SK-N-SH (cell line): ENCODE measurements around the gene SERPINE1. TPM values are rescaled to one million over a fixed set of nuclear protein-coding genes. Genes with fewer than 3 reads are reported as not detected.

Experiments used
- CTCF ChIA-PET: fragments of 300-600, 350-600 bp; formaldehyde crosslinking; extraction: SDS; loops from one replicate; lab custom pipeline; 2021; lab: Yijun Ruan, JAX
- POLR2A ChIA-PET: fragments of 350-600 bp; sonication (Branson Sonifier 250); formaldehyde crosslinking; extraction: SDS; loops from one replicate; lab custom pipeline; 2020; ENCODE audit warnings: antibody characterized with exemption, inconsistent platforms; lab: Yijun Ruan, JAX
- DNase-seq: peaks from one replicate; pipeline ENCODE4 v3.0.0; 2012
- H2AFZ ChIP-seq: fragments of 200-600 bp; sonication (generic); 2 replicates; pipeline ENCODE4 v1.8.1; 2016; ENCODE audit warnings: antibody characterized with exemption, mild to moderate bottlenecking, low read depth
- H3F3A ChIP-seq: fragments of 200-600 bp; sonication (generic); replicated peaks from 2 replicates; pipeline ENCODE3; 2016; ENCODE audit warnings: antibody characterized with exemption, mild to moderate bottlenecking; ENCODE audit not compliant: insufficient read depth
- H3K27ac ChIP-seq, 2 experiments: fragments of 200-500 bp in 1 of 2; fragments of 200-600 bp in 1 of 2; sonication (Bioruptor generic) in 1 of 2; sonication (generic), shearing (Covaris generic) in 1 of 2; 2 replicates each; pipeline versions ENCODE4 v1.5.1 to v1.6.1; 2014 to 2016; ENCODE audit warnings: low read depth in 2 of 2, inconsistent platforms in 1 of 2, low read length in 1 of 2, mild to moderate bottlenecking in 1 of 2, mixed read lengths in 1 of 2
- H3K27me3 ChIP-seq: fragments of 200-600 bp; sonication (generic), shearing (Covaris generic); 2 replicates; pipeline ENCODE4 v1.6.1; 2016; ENCODE audit warnings: mixed run types; ENCODE audit not compliant: insufficient read depth
- H3K36me3 ChIP-seq, 2 experiments: fragments of 200-500 bp in 1 of 2; fragments of 200-600 bp in 1 of 2; sonication (Bioruptor generic) in 1 of 2; sonication (generic) in 1 of 2; replicated peaks in 1 of 2; 2 replicates each; pipeline versions ENCODE3 to v1.5.1; 2014 to 2016; ENCODE audit warnings: low read length in 1 of 2, mild to moderate bottlenecking in 1 of 2; ENCODE audit not compliant: insufficient read depth in 2 of 2, control insufficient read depth in 1 of 2
- H3K4me1 ChIP-seq, 2 experiments: fragments of 200-500 bp in 1 of 2; fragments of 200-600 bp in 1 of 2; sonication (Bioruptor generic) in 1 of 2; sonication (generic), shearing (Covaris generic) in 1 of 2; 2 replicates each; pipeline versions ENCODE4 v1.5.1 to v1.6.1; 2014 to 2016; ENCODE audit warnings: low read depth in 1 of 2, low read length in 1 of 2, mixed run types in 1 of 2; ENCODE audit not compliant: insufficient read depth in 2 of 2, control insufficient read depth in 1 of 2
- H3K4me2 ChIP-seq: fragments of 200-600 bp; sonication (generic), shearing (Covaris generic); 2 replicates; pipeline ENCODE4 v1.6.1; 2017; ENCODE audit warnings: mixed run types
- H3K4me3 ChIP-seq, 2 experiments: fragments of 200-500 bp in 1 of 2; fragments of 200-600 bp in 1 of 2; sonication (Bioruptor generic) in 1 of 2; sonication (generic), shearing (Covaris generic) in 1 of 2; 2 replicates each; pipeline versions ENCODE4 v1.5.1 to v1.8.1; 2014 to 2016; ENCODE audit warnings: low read depth in 2 of 2, inconsistent platforms in 1 of 2, low read length in 1 of 2, mild to moderate bottlenecking in 1 of 2, mixed read lengths in 1 of 2, moderate library complexity in 1 of 2
- H3K79me2 ChIP-seq: fragments of 200-600 bp; sonication (generic); 2 replicates; pipeline ENCODE4 v1.8.1; 2017; ENCODE audit warnings: mild to moderate bottlenecking; ENCODE audit not compliant: insufficient read depth
- H3K9ac ChIP-seq: fragments of 200-600 bp; sonication (generic); 2 replicates; pipeline ENCODE4 v1.6.1; 2017; ENCODE audit warnings: mixed run types
- H3K9me2 ChIP-seq: fragments of 200-600 bp; sonication (generic); 2 replicates; pipeline ENCODE4 v1.6.1; 2017; ENCODE audit warnings: mixed run types
- H3K9me3 ChIP-seq: fragments of 200-600 bp; sonication (generic); 2 replicates; pipeline ENCODE4 v1.6.1; 2017; ENCODE audit warnings: mixed run types, mild to moderate bottlenecking, moderate library complexity
- H4K20me1 ChIP-seq: fragments of 200-600 bp; sonication (generic); 2 replicates; pipeline ENCODE4 v1.6.1; 2017; ENCODE audit warnings: mild to moderate bottlenecking, mixed run types; ENCODE audit not compliant: insufficient read depth
- CHD2 ChIP-seq: fragments of 150-350 bp; IDR thresholded peaks from 2 replicates; pipeline ENCODE4 v1.6.1; 2018; ENCODE audit warnings: low read length; ENCODE audit not compliant: partially characterized antibody
- EP300 ChIP-seq, 2 experiments: IDR thresholded peaks; 2 replicates each; pipeline versions ENCODE4 v1.4.0 to v1.6.1; 2012; ENCODE audit warnings: borderline replicate concordance in 1 of 2, low read depth in 1 of 2, low read length in 1 of 2
- FOSL2 ChIP-seq: IDR thresholded peaks from 2 replicates; pipeline ENCODE4 v1.4.0; 2012; ENCODE audit warnings: low read depth, mild to moderate bottlenecking, moderate library complexity, borderline replicate concordance
- FOXJ3 ChIP-seq: sonication (generic); formaldehyde crosslinking; IDR thresholded peaks from 2 replicates; pipeline ENCODE4 v1.5.1; 2020; ENCODE audit warnings: mild to moderate bottlenecking, missing genetic modification reagents
- FOXM1 ChIP-seq: IDR thresholded peaks from 2 replicates; pipeline ENCODE4 v1.4.0; 2012; ENCODE audit warnings: low read depth, mild to moderate bottlenecking
- GABPA ChIP-seq: IDR thresholded peaks from 2 replicates; pipeline ENCODE4 v1.4.0; 2012; ENCODE audit warnings: low read depth, mild to moderate bottlenecking
- IRF3 ChIP-seq: fragments of 150-350 bp; IDR thresholded peaks from 2 replicates; pipeline ENCODE4 v1.6.1; 2016; ENCODE audit warnings: mild to moderate bottlenecking, low read depth, low read length
- MEF2A ChIP-seq: IDR thresholded peaks from 2 replicates; pipeline ENCODE4 v1.4.0; 2012; ENCODE audit warnings: low read depth, borderline replicate concordance
- RAD21 ChIP-seq: IDR thresholded peaks from 2 replicates; pipeline ENCODE4 v1.6.1; 2012; ENCODE audit warnings: mild to moderate bottlenecking, low read length
- RCOR1 ChIP-seq: fragments of 150-350 bp; IDR thresholded peaks from 2 replicates; pipeline ENCODE4 v1.6.1; 2017; ENCODE audit warnings: antibody characterized with exemption, low read length
- REST ChIP-seq: IDR thresholded peaks from 2 replicates; pipeline ENCODE4 v1.6.1; 2012; ENCODE audit warnings: mild to moderate bottlenecking, low read depth, low read length, moderate library complexity
- RFX5 ChIP-seq: IDR thresholded peaks from 2 replicates; pipeline ENCODE4 v1.6.1; 2012; ENCODE audit warnings: mild to moderate bottlenecking, improper control_type of control experiment, low read length
- SIN3A ChIP-seq: IDR thresholded peaks from 2 replicates; pipeline ENCODE4 v1.6.1; 2012; ENCODE audit warnings: low read depth, mild to moderate bottlenecking, low read length, moderate library complexity, borderline replicate concordance
- TAF1 ChIP-seq: IDR thresholded peaks from 2 replicates; pipeline ENCODE4 v1.6.1; 2012; ENCODE audit warnings: low read depth, mild to moderate bottlenecking, low read length, moderate library complexity, borderline replicate concordance
- TEAD4 ChIP-seq: IDR thresholded peaks from 2 replicates; pipeline ENCODE4 v1.4.0; 2012; ENCODE audit warnings: mild to moderate bottlenecking, borderline replicate concordance; ENCODE audit not compliant: insufficient read depth
- WGBS: methylation state at CpG from one replicate; pipeline ENCODE4 v1.1.6; 2017; ENCODE audit warnings: low lambda C conversion rate; 5-methylcytosine and 5-hydroxymethylcytosine counted together
- polyA plus RNA-seq, 3 experiments: library from polyadenylated mRNA; depleted of rRNA; stranded (reverse); fragments of >200 nt; gene quantifications; 2 replicates each; pipeline ENCODE4 v1.2.3, GENCODE V29; 2012
- TF ChIP-seq, protein P1 (sequence below): IDR thresholded peaks from 2 replicates; pipeline ENCODE4 v1.4.0; 2012; ENCODE audit warnings: low read depth, borderline replicate concordance
- TF ChIP-seq, protein P2 (sequence below): fragments of 200-600 bp; sonication (generic); IDR thresholded peaks from 2 replicates; pipeline ENCODE4 v1.6.1; 2017; ENCODE audit warnings: antibody characterized with exemption, mild to moderate bottlenecking, moderate library complexity

The SERPINE1 gene
- polyA plus RNA-seq, 1 of the 3 experiments (the other 2 are of a cell fraction) = 4,174 TPM

DNA sequence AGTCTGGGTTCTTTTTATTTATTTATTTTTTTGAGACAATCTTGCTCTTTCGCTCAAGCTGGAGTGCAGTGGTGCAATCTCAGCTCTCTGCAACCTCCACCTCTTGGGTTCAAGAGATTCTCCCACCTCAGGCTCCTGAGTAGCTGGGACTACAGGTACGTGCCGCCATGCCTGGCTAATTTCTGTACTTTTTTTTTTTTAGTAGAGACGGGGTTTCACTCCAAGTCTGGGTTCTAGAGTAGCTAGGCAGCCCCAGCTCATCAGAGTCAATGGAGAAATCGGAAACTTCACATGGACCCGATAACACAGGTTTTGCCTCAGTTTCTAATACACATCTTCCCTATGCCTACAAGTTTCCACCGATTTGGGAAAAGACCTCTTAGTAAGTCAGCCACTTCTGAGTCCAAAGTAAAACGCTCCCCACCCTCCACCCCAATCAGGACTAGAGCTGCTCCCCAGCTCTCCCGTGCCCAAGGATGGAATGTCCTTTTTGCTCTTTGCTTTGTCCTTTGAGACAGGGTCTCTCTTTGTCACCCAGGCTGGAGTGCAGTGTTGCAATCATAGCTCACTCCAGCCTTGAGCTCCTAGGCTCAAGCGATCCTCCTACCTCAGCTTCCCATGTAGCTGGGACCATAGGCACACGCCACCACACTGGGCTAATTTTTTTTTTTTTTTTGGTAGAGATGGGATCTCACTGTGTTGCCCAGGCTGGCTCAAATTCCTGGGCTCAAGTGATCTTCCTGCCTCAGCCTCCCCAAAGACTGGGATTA is 3.8 kb upstream of the SERPINE1 start:
- Histone ChIP-seq H4K20me1 (peaks cover 11% of the 10 kb centered on the region), H3K36me3 (peaks cover 0 to 10% of the 10 kb centered on the region in 2 experiments), H2AFZ (no peak overlapping the region)
- TF ChIP-seq RCOR1 (no peak), RAD21 (no peak)
- TF ChIP-seq, all 33 proteins: peak for 0
- Histone ChIP-seq H3K79me2 (peaks cover 59% of the 10 kb centered on the region), H3K9me3 (no peaks in the 10 kb centered on the region), H3K4me3 (peak overlapping the region in 1 of 2 experiments; percentile 28; a peak in 1 of 4 replicates), H3K27me3 (no peaks in the 10 kb centered on the region), H3K4me1 (peaks cover 14 to 54% of the 10 kb centered on the region in 2 experiments; a peak in 3 of 4 replicates), H3F3A (peaks cover 78% of the 10 kb centered on the region), H3K9me2 (no peaks in the 10 kb centered on the region), H3K4me2 (peak overlapping the region; percentile 69), H3K27ac (peak overlapping the region in 1 of 2 experiments; percentile 98; a peak in 2 of 4 replicates), H3K9ac (peak overlapping the region; percentile 69)
- CTCF ChIA-PET = interaction anchor here (0.6 to 3.4 kb wide), 9 partner anchors 15 to 229 kb away, joined by 3 to 19 read pairs (median 4); no protein-coding TSS in a partner anchor
- WGBS = 94% methylated on average over 11 of the region's 11 CpGs
- POLR2A ChIA-PET = interaction anchor here (0.6 to 0.7 kb wide), 2 partner anchors 42 to 209 kb away, joined by 3 read pairs; partner anchors contain the start of gene VGF
- DNase-seq = no peak

GRCh38 chr7:101123703-101124068 is 3.2 kb upstream of the SERPINE1 start:
- Histone ChIP-seq H3F3A (peaks cover 80% of the 10 kb centered on the region), H3K4me3 (no peak overlapping the region), H3K27ac (peak overlapping the region in 1 of 2 experiments; percentile 98; a peak in 2 of 4 replicates), H3K36me3 (peaks cover 0 to 16% of the 10 kb centered on the region in 2 experiments), H3K79me2 (peaks cover 64% of the 10 kb centered on the region), H3K9me3 (no peaks in the 10 kb centered on the region), H4K20me1 (peaks cover 17% of the 10 kb centered on the region), H3K27me3 (no peaks in the 10 kb centered on the region), H3K4me1 (peaks cover 14 to 52% of the 10 kb centered on the region in 2 experiments; a peak in 3 of 4 replicates), H2AFZ (no peak overlapping the region), H3K4me2 (no peak overlapping the region), H3K9ac (no peak overlapping the region; the same call in 1 of the 2 replicates), H3K9me2 (no peaks in the 10 kb centered on the region)
- WGBS = 83% methylated on average over 3 of the region's 3 CpGs
- ChIA-PET CTCF (interaction anchor here (0.6 to 3.4 kb wide), 10 partner anchors 14 to 229 kb away, joined by 3 to 19 read pairs (median 6); no protein-coding TSS in a partner anchor), POLR2A (interaction anchor here (0.7 kb wide), 1 partner anchor 10 kb away, joined by 5 read pairs; no protein-coding TSS in a partner anchor)
- DNase-seq = no peak
- TF ChIP-seq RFX5 (no peak), IRF3 (no peak), TEAD4 (no peak), RAD21 (no peak), FOXJ3 (CRISPR knock-in tag) (no peak), SIN3A (no peak), FOXM1 (no peak), MEF2A (no peak), EP300 (IDR thresholded peaks at IDR 0.05; ENCODE audit: borderline replicate concordance in 1 of 2, low read depth in 1 of 2, low read length in 1 of 2) (no peak), REST (no peak), RCOR1 (no peak), FOSL2 (no peak), TAF1 (no peak), CHD2 (no peak), GABPA (no peak)
- TF ChIP-seq, protein P1, sequence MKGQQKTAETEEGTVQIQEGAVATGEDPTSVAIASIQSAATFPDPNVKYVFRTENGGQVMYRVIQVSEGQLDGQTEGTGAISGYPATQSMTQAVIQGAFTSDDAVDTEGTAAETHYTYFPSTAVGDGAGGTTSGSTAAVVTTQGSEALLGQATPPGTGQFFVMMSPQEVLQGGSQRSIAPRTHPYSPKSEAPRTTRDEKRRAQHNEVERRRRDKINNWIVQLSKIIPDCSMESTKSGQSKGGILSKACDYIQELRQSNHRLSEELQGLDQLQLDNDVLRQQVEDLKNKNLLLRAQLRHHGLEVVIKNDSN = no peak
- TF ChIP-seq, protein P2, sequence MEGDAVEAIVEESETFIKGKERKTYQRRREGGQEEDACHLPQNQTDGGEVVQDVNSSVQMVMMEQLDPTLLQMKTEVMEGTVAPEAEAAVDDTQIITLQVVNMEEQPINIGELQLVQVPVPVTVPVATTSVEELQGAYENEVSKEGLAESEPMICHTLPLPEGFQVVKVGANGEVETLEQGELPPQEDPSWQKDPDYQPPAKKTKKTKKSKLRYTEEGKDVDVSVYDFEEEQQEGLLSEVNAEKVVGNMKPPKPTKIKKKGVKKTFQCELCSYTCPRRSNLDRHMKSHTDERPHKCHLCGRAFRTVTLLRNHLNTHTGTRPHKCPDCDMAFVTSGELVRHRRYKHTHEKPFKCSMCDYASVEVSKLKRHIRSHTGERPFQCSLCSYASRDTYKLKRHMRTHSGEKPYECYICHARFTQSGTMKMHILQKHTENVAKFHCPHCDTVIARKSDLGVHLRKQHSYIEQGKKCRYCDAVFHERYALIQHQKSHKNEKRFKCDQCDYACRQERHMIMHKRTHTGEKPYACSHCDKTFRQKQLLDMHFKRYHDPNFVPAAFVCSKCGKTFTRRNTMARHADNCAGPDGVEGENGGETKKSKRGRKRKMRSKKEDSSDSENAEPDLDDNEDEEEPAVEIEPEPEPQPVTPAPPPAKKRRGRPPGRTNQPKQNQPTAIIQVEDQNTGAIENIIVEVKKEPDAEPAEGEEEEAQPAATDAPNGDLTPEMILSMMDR = no peak
